Measurements from ENCODE around the gene NFIA. TPM values are rescaled to one million over a fixed set of nuclear protein-coding genes. Genes with fewer than 3 reads are reported as not detected.

NFIA gene
- total and polyA plus RNA-seq, 10 of the 15 experiments (the other 5 are each of a cell fraction or from before 2014, with no cell fraction given): 0.10 to 0.16 TPM; not detected in 8

DNA sequence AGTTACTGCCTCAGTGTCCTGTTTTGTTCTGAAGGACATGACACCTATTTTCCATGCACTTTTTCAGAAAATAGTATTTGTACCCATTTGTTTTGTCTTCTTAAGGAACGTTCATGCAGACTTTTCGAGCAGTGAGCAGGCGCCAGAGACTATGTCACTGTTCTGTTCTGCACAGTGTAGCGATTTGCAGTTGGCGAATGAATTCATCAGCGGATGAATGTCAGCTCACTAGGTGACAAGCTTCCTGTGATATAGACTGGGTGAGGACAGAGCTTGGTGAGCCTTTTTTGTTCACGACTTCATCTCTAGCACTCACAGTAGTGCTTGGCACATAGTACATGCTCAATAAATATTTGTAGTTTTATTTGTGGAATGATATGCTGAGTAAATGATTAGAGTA lies 177.8 kb downstream of the NFIA start (continued):
- TF ChIP-seq, protein P1, sequence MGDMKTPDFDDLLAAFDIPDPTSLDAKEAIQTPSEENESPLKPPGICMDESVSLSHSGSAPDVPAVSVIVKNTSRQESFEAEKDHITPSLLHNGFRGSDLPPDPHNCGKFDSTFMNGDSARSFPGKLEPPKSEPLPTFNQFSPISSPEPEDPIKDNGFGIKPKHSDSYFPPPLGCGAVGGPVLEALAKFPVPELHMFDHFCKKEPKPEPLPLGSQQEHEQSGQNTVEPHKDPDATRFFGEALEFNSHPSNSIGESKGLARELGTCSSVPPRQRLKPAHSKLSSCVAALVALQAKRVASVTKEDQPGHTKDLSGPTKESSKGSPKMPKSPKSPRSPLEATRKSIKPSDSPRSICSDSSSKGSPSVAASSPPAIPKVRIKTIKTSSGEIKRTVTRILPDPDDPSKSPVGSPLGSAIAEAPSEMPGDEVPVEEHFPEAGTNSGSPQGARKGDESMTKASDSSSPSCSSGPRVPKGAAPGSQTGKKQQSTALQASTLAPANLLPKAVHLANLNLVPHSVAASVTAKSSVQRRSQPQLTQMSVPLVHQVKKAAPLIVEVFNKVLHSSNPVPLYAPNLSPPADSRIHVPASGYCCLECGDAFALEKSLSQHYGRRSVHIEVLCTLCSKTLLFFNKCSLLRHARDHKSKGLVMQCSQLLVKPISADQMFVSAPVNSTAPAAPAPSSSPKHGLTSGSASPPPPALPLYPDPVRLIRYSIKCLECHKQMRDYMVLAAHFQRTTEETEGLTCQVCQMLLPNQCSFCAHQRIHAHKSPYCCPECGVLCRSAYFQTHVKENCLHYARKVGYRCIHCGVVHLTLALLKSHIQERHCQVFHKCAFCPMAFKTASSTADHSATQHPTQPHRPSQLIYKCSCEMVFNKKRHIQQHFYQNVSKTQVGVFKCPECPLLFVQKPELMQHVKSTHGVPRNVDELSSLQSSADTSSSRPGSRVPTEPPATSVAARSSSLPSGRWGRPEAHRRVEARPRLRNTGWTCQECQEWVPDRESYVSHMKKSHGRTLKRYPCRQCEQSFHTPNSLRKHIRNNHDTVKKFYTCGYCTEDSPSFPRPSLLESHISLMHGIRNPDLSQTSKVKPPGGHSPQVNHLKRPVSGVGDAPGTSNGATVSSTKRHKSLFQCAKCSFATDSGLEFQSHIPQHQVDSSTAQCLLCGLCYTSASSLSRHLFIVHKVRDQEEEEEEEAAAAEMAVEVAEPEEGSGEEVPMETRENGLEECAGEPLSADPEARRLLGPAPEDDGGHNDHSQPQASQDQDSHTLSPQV (IDR thresholded peaks at IDR 0.05): no peak
- TF ChIP-seq, protein P2, sequence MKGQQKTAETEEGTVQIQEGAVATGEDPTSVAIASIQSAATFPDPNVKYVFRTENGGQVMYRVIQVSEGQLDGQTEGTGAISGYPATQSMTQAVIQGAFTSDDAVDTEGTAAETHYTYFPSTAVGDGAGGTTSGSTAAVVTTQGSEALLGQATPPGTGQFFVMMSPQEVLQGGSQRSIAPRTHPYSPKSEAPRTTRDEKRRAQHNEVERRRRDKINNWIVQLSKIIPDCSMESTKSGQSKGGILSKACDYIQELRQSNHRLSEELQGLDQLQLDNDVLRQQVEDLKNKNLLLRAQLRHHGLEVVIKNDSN (IDR thresholded peaks at IDR 0.05; ENCODE audit: borderline replicate concordance, extremely low read length, insufficient read depth, low read depth, low read length): no peak
- no peak for TF ChIP-seq WRNIP1 (IDR thresholded peaks at IDR 0.05; ENCODE audit: borderline replicate concordance, low read depth, low read length)
- TF ChIP-seq BCL11A (IDR thresholded peaks at IDR 0.05; ENCODE audit: low read depth, low read length): no peak
- TF ChIP-seq, protein P3, sequence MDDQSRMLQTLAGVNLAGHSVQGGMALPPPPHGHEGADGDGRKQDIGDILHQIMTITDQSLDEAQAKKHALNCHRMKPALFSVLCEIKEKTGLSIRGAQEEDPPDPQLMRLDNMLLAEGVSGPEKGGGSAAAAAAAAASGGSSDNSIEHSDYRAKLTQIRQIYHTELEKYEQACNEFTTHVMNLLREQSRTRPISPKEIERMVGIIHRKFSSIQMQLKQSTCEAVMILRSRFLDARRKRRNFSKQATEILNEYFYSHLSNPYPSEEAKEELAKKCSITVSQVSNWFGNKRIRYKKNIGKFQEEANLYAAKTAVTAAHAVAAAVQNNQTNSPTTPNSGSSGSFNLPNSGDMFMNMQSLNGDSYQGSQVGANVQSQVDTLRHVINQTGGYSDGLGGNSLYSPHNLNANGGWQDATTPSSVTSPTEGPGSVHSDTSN (IDR thresholded peaks at IDR 0.05; ENCODE audit: insufficient replicate concordance, low read depth, low read length): no peak

DNA sequence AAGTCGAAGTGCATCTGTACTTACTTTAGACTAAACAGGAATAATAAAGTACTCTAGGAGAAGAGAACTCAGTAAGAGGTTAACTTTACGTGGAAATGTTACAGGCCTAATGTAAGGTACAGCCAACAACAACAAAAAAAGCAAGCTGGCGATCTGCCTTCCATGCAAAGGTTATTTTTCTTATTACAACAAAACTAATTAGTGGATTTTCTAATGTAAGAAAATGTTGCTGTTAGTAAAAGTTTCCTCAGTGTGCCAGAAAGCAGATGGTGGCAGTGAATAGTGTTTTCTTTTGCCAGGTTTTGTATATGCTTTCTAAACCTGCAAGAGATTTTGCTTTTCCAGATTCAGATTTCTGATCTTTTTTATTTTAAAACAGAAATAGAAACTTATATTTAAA lies 179.2 kb downstream of the NFIA start:
- Histone ChIP-seq H3K4me3 (no peak overlapping the region), H2AFZ (ENCODE audit: control insufficient read depth, low read depth, low read length) (no peak overlapping the region), H3K79me2 (ENCODE audit: control insufficient read depth, insufficient read depth, low read length) (no peaks in the 10 kb centered on the region), H3K4me2 (ENCODE audit: control insufficient read depth, insufficient read depth) (no peak overlapping the region), H3K9me3 (replicated peaks; ENCODE audit: control insufficient read depth, insufficient read depth, low read length) (no peaks in the 10 kb centered on the region), H3K9ac (ENCODE audit: control insufficient read depth, insufficient read depth, low read length) (no peak overlapping the region), H3K36me3 (ENCODE audit: control insufficient read depth in 2 of 2, insufficient read depth in 2 of 2, low read length in 1 of 2) (no peaks in the 10 kb centered on the region), H4K20me1 (ENCODE audit: control insufficient read depth, insufficient read depth) (no peaks in the 10 kb centered on the region), H3K27ac (ENCODE audit: control insufficient read depth, insufficient read depth) (no peak overlapping the region), H3K4me1 (ENCODE audit: control insufficient read depth, insufficient read depth, low read length) (no peaks in the 10 kb centered on the region), H3K27me3 (replicated peaks in 1 of 2; ENCODE audit: control insufficient read depth in 2 of 2, insufficient read depth in 2 of 2, low read length in 1 of 2) (no peaks in the 10 kb centered on the region)
- in situ Hi-C loops (cut with MboI): no loop called here
- WGBS (ENCODE audit: insufficient coverage, insufficient replicate concordance, low lambda C conversion rate, missing lambda C conversion rate): 27% methylated on average over 3 of the region's 3 CpGs
- intact Hi-C loops (cut with micrococcal nuclease; ENCODE audit: unreplicated experiment): no loop called here
- RAD21 ChIA-PET (ENCODE audit: unreplicated experiment): no interaction called here
- DNase-seq (ENCODE audit: low read depth, low spot score): no peak
- SMC1A ChIA-PET (ENCODE audit: uncharacterized antibody, unreplicated experiment): no interaction called here
- CTCF ChIA-PET: no interaction called here
- ATAC-seq: no peak
- no TSS peak for BruUV-seq (replicated peaks)
- POLR2A ChIA-PET: no interaction called here
- FAIRE-seq: no peak
- TF ChIP-seq, protein P2 (IDR thresholded peaks at IDR 0.05; ENCODE audit: borderline replicate concordance, extremely low read length, insufficient read depth, low read depth, low read length): no peak
- no peak for TF ChIP-seq NRF1 (conservative IDR thresholded peaks at IDR 0.05; ENCODE audit: low read depth, low read length)
- no peak for TF ChIP-seq RBBP5 (conservative IDR thresholded peaks at IDR 0.05)
- TF ChIP-seq BRCA1 (IDR thresholded peaks at IDR 0.05; ENCODE audit: low read depth, low read length): no peak
- no peak for TF ChIP-seq FOS (IDR thresholded peaks at IDR 0.05; ENCODE audit: borderline replicate concordance, extremely low read depth, insufficient read length)
- TF ChIP-seq, protein P4, sequence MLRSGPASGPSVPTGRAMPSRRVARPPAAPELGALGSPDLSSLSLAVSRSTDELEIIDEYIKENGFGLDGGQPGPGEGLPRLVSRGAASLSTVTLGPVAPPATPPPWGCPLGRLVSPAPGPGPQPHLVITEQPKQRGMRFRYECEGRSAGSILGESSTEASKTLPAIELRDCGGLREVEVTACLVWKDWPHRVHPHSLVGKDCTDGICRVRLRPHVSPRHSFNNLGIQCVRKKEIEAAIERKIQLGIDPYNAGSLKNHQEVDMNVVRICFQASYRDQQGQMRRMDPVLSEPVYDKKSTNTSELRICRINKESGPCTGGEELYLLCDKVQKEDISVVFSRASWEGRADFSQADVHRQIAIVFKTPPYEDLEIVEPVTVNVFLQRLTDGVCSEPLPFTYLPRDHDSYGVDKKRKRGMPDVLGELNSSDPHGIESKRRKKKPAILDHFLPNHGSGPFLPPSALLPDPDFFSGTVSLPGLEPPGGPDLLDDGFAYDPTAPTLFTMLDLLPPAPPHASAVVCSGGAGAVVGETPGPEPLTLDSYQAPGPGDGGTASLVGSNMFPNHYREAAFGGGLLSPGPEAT (IDR thresholded peaks at IDR 0.05; ENCODE audit: low read depth): no peak
- no peak for TF ChIP-seq ATF7 (IDR thresholded peaks at IDR 0.05; ENCODE audit: low read depth)
- TF ChIP-seq, protein P5, sequence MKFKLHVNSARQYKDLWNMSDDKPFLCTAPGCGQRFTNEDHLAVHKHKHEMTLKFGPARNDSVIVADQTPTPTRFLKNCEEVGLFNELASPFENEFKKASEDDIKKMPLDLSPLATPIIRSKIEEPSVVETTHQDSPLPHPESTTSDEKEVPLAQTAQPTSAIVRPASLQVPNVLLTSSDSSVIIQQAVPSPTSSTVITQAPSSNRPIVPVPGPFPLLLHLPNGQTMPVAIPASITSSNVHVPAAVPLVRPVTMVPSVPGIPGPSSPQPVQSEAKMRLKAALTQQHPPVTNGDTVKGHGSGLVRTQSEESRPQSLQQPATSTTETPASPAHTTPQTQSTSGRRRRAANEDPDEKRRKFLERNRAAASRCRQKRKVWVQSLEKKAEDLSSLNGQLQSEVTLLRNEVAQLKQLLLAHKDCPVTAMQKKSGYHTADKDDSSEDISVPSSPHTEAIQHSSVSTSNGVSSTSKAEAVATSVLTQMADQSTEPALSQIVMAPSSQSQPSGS (IDR thresholded peaks at IDR 0.05; ENCODE audit: low read length): no peak
- TF ChIP-seq TCF12 (IDR thresholded peaks at IDR 0.05; ENCODE audit: low read depth, low read length): no peak

Data from GM12878 (cell line).